ENCODE measurements around the gene PRKACA. TPM values are rescaled to one million over a fixed set of nuclear protein-coding genes. Genes with fewer than 3 reads are reported as not detected.

The PRKACA gene
- total RNA-seq, 2 experiments from 2014 or later: 21.1 to 62.0 TPM

DNA sequence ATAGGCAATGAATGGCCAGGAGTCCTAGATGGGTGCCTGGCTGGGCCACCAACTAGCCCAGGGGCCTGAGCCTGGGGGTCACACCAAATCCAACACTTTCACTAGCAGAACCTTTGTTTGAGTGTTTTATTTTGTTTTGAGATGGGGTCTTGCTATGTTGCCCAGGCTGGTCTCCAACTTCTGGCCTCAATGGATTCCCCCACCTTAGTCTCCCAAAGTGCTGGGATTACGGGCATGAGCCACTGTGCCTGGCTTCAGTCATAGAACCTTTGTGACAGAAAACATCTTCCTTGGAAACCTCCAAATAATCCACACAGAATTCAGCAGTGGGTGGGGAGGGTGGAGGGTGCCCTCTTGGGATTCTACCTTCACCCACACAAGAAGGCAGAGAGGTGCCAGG lies 6.1 kb downstream of the PRKACA start:
- H3K79me2 ChIP-seq (ENCODE audit: insufficient read depth, low read depth, low read length): no peaks in the 10 kb centered on the region; the same call in 1 of the 2 replicates
- ChIA-PET POLR2A (no interaction called here), CTCF (ENCODE audit: unreplicated experiment) (no interaction called here)
- no peaks in the 10 kb centered on the region for H3K9me3 ChIP-seq (ENCODE audit: low read length)
- peaks cover 20% of the 10 kb centered on the region for H3K4me1 ChIP-seq (ENCODE audit: insufficient read depth, low read length, poor library complexity, severe bottlenecking)
- H3K4me2 ChIP-seq (ENCODE audit: low read length): no peak overlapping the region
- DNase-seq (ENCODE audit: low spot score): no peak
- no peak overlapping the region for H3K4me3 ChIP-seq (ENCODE audit: low read depth, low read length, poor library complexity, severe bottlenecking)
- no peak overlapping the region for H2AFZ ChIP-seq (ENCODE audit: low read length)
- BruUV-seq (replicated peaks): no TSS peak
- intact Hi-C loops (cut with micrococcal nuclease; ENCODE audit: unreplicated experiment): no loop called here
- TF ChIP-seq CTCF (conservative IDR thresholded peaks at IDR 0.05; ENCODE audit: low read length) (no peak), EZH2phosphoT487 (IDR thresholded peaks at IDR 0.05; ENCODE audit: borderline replicate concordance, low read depth, low read length) (no peak)
- H4K20me1 ChIP-seq (ENCODE audit: insufficient read depth, low read length): no peaks in the 10 kb centered on the region
- no peak overlapping the region for H3K27ac ChIP-seq (ENCODE audit: low read depth, low read length, poor library complexity, severe bottlenecking)
- H3K36me3 ChIP-seq (ENCODE audit: insufficient read depth, low read length): no peaks in the 10 kb centered on the region
- H3K9me2 ChIP-seq (ENCODE audit: insufficient read depth, low read length): no peaks in the 10 kb centered on the region

- Histone ChIP-seq H3K79me2 (ENCODE audit: insufficient read depth, low read depth, low read length) (no peaks in the 10 kb centered on the region), H3K27ac (ENCODE audit: low read depth, low read length, poor library complexity, severe bottlenecking) (no peak overlapping the region), H3K4me1 (ENCODE audit: insufficient read depth, low read length, poor library complexity, severe bottlenecking) (peaks cover 12% of the 10 kb centered on the region), H2AFZ (ENCODE audit: low read length) (no peak overlapping the region), H4K20me1 (ENCODE audit: insufficient read depth, low read length) (no peaks in the 10 kb centered on the region), H3K36me3 (ENCODE audit: insufficient read depth, low read length) (no peaks in the 10 kb centered on the region), H3K4me2 (ENCODE audit: low read length) (no peak overlapping the region), H3K9me2 (ENCODE audit: insufficient read depth, low read length) (no peaks in the 10 kb centered on the region), H3K9me3 (ENCODE audit: low read length) (no peaks in the 10 kb centered on the region), H3K4me3 (ENCODE audit: low read depth, low read length, poor library complexity, severe bottlenecking) (no peak overlapping the region)
- intact Hi-C loops (cut with micrococcal nuclease; ENCODE audit: unreplicated experiment): no loop called here
- TF ChIP-seq CTCF (conservative IDR thresholded peaks at IDR 0.05; ENCODE audit: low read length) (no peak), EZH2phosphoT487 (IDR thresholded peaks at IDR 0.05; ENCODE audit: borderline replicate concordance, low read depth, low read length) (no peak)
- DNase-seq (ENCODE audit: low spot score): no peak
- POLR2A ChIA-PET: no interaction called here
- no TSS peak for BruUV-seq (replicated peaks)
- CTCF ChIA-PET (ENCODE audit: unreplicated experiment): no interaction called here
Measured at GRCh38 chr19:14110650-14111049, 6.9 kb downstream of the PRKACA start.

- CTCF ChIA-PET (ENCODE audit: unreplicated experiment): interaction anchor here (0.6 kb wide), 1 partner anchor 27 kb away, joined by 3 read pairs; no protein-coding TSS in a partner anchor
- Histone ChIP-seq H3K9me3 (ENCODE audit: low read length) (no peaks in the 10 kb centered on the region), H3K36me3 (ENCODE audit: insufficient read depth, low read length) (no peaks in the 10 kb centered on the region; the same call in 1 of the 2 replicates), H3K27ac (ENCODE audit: low read depth, low read length, poor library complexity, severe bottlenecking) (no peak overlapping the region), H3K4me2 (ENCODE audit: low read length) (no peak overlapping the region), H3K9me2 (ENCODE audit: insufficient read depth, low read length) (no peaks in the 10 kb centered on the region), H3K4me1 (ENCODE audit: insufficient read depth, low read length, poor library complexity, severe bottlenecking) (no peaks in the 10 kb centered on the region), H3K4me3 (ENCODE audit: low read depth, low read length, poor library complexity, severe bottlenecking) (no peak overlapping the region), H2AFZ (ENCODE audit: low read length) (no peak overlapping the region), H4K20me1 (ENCODE audit: insufficient read depth, low read length) (no peaks in the 10 kb centered on the region), H3K79me2 (ENCODE audit: insufficient read depth, low read depth, low read length) (no peaks in the 10 kb centered on the region)
- intact Hi-C loops (cut with micrococcal nuclease; ENCODE audit: unreplicated experiment): no loop called here
- no TSS peak for BruUV-seq (replicated peaks)
- TF ChIP-seq EZH2phosphoT487 (IDR thresholded peaks at IDR 0.05; ENCODE audit: borderline replicate concordance, low read depth, low read length): no peak
- no peak for TF ChIP-seq CTCF (conservative IDR thresholded peaks at IDR 0.05; ENCODE audit: low read length)
- DNase-seq (ENCODE audit: low spot score): no peak
- POLR2A ChIA-PET: no interaction called here
Measured at GRCh38 chr19:14107581-14108461, 9.7 kb downstream of the PRKACA start.

Data from OCI-LY7 (cell line).